GM21723 (cell line): ENCODE measurements around the gene SLC13A3.

ENCODE experiments used
- ATAC-seq: cut with Tn5 transposase; IDR thresholded peaks from one replicate; pipeline ENCODE4 v1.9.1; 2021; ENCODE audit warnings: mild to moderate bottlenecking, moderate library complexity; ENCODE audit not compliant: unreplicated experiment

SLC13A3 gene

GRCh38 chr20:46609043-46609442, 42.2 kb downstream of the SLC13A3 start:
- no peak for ATAC-seq

- no peak for ATAC-seq
Observed at GRCh38 chr20:46607849-46608497, 43.3 kb downstream of the SLC13A3 start.

GRCh38 chr20:46607191-46607848, 43.9 kb downstream of the SLC13A3 start:
- ATAC-seq, result no peak

DNA sequence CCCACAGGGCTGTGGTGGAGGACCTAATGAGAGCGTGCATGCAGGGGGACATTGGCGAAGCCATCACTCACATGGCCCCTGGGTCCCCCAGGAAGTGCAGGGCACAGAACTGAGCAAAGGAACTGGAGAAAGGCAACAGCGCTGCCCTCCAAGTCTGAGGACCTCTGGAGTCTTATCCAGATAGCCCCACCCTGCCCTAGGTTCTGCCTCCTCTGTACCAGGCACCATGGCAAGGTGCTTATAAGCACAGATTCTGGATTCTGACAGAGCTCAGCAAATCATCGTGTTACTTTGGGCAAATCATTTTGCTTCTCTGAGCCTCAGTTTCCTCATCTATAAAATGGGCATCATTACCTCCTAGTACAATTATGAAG, 44.5 kb downstream of the SLC13A3 start:
- ATAC-seq, result no peak

- no peak for ATAC-seq
Observed at GRCh38 chr20:46605978-46606816, 45.1 kb downstream of the SLC13A3 start.

GRCh38 chr20:46605181-46605580, 46.1 kb downstream of the SLC13A3 start:
- ATAC-seq, result no peak

DNA sequence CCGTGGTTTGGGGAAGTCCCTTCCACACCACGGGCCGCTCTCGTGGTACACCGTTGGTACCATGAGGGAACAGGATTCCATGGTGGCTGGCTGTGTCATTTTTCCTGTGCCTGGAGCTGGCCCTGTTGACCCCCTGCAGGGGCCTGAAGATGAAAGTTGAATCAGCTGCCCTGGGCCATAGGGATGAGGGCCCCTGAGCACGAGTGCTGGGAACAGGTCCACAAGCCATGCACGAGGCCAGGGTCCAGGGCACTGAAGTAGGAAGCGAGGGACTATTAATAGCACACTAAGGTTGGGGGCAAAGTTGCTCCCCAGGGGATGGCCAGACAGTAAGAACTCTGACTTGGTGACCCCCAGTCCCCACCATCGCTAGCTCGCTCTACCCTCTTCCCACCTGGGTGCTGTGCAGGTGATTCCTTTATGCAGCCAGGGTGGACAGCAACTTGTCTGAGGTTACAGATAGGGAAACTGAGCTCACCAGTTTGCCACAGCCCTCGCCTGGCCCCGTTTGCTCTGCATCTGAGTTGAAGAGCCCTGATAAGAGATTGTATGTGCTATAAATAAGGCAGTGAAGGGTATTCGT, 46.6 kb downstream of the SLC13A3 start:
- ATAC-seq, result no peak

DNA sequence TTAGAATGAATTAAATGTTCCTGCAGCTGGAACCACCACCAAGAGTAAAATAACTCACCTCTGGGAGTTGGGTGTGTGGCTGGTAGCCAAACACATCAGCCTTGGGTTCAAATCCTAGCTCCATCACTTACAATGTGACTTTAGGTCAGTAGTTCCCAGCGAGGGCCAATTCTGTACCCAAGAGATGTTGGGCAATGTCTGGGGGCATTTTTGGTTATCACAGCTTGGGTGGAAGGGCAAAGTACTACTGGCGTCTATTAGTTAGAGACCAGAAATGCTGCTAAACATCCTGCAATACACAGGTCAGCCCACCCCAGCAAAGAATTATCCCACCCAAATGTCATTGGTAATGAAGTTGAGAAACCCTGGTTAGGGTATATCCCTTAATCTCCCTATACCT, 48.8 kb downstream of the SLC13A3 start:
- ATAC-seq, result no peak

DNA sequence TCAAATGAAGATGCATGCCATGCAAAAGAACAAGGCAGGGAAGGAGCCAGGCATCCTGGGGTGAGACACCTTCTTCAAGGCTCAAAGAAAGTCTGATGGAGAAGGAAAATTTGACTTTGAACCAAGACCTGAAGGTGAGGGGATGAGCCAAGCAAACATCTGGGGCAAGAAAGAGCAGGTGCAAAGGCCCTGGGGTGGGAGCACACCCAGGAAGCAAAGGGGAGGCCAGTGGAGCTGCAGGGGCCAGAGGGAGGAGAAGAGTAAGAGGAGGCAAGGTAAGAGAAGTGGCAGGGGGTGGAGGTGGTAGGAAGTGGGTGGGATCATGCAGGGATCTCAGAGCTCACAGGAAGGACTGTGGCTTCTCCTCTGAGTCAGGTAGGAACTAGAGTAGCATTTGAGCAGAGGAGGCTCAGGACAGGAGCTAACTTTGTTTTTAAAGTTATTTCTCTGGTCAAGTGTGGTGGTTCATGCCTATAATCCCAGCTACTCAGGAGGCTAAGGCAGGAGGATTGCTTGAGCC, 49.6 kb downstream of the SLC13A3 start:
- ATAC-seq, result no peak

GRCh38 chr20:46600286-46600752, 50.9 kb downstream of the SLC13A3 start:
- ATAC-seq, result no peak

DNA sequence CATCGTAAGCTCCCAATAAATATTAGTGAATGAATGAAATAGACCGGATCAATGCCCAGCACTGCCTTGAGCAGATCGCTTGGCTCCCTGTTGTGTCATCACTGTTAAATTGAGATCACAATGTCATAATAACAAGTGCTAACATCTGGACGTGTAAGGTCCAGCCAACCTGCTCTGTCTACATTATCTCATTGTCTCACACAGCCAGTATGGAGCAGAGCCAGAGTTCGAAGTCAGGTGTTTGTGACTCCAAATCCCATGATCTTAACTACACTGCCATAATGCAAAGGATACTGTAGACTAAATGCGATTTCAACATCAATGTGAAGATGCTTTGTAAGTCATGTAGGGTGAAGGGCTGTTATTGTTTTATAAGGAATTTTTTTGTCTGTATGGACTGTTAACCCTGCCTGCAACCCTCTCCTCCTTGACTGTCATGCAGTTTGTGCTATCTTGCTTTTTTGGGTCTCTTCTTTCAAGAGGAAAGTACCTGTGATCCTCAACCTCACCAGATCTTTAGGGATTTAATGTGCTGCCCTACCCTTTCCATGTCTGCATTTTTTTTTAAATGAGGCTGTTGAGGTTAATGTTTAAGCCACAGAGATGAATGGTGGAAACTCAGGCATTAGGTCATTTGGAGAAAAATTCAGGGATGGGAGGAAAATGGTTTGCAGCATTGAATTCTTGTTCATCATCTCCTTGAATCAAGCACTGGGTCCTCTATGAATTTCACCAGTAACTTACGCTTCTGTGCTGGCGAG, 51.9 kb downstream of the SLC13A3 start:
- no peak for ATAC-seq

DNA sequence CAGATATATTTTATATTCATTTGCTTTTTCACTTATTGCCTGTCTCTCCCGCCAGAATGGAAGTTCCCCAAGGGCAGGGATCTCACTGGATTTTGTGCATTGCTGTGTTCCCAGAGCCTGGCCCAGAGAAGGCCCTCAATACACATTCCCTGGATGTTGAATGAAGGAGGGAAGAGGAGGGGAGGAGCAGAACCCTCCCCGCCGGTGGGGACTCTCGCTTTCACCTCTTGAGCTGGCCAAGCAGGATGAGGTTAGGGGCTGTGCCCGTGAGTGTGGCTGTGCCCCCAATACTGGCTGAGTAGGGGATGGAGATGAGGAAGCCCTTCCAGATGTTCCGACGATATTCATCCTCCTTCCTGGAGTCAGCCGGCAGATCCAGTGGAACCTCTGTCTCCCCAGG, 55.3 kb downstream of the SLC13A3 start:
- ATAC-seq, result no peak

DNA sequence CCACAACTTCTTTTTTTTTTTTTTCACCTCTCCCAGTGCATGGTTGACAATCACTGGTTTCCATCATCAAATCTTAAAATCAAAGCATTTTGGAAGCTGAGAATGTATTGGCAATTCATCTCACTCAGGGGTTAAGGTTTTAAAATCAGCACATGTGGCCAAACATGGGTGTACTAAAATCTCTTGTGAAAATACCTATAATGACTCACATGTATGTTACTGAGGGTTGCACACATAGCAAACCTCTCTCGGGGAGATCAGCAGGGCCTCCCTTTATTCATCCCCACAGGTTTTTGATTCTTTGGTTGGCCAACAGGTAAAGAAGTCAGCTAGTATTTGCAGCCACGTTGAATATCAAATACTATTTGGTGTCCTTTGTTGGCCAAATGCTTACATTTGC, 56.5 kb downstream of the SLC13A3 start:
- no peak for ATAC-seq

- ATAC-seq, result no peak
Observed at GRCh38 chr20:46592580-46593362, 58.5 kb downstream of the SLC13A3 start.

DNA sequence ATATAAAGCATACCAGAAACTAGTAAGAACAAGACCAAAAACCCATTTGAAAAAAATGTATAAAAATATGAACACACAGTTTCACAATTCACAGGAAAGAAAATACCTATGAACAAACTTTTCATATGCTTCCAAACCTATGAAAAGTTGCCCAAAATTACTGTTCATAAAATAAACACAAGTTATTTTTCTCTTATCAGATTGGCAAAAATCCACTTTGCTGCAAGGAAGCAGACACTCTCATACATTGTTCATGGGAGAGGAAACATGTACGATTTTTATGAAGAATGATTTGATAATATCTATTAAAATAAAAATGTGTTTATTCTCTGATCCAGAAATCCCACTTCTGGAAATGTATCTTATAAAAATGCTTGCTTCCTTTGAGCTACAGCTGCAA, 60.8 kb downstream of the SLC13A3 start:
- ATAC-seq, result no peak

GRCh38 chr20:46588532-46589511, 62.4 kb downstream of the SLC13A3 start:
- ATAC-seq, result no peak

- ATAC-seq, result no peak
Observed at GRCh38 chr20:46587986-46588385, 63.3 kb downstream of the SLC13A3 start.

DNA sequence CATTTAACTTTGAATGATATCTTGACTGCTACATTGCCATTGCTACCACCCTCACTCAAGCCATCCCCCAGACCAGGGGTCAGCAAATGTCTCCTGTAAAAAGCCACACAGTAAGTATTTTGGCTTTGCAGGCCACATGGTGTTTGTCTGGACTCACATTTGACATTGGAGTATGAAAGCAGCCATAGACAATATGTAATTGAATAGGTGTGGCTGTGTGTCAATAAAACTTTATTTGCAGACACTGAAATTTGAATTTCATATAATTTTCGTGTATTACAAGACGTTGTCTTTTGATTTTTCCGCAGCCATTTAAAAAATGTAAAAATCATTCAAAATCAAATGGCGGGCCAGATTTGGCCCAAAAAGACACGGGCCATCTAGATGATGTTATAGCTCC, 64.5 kb downstream of the SLC13A3 start:
- no peak for ATAC-seq

GRCh38 chr20:46584508-46584907, 66.8 kb downstream of the SLC13A3 start:
- no peak for ATAC-seq
